ENCODE data around the gene IDH3B.

Gene IDH3B

GRCh38 chr20:2657241-2657640 is 6.8 kb downstream of the IDH3B start:
- no peak overlapping the region for H3K9ac ChIP-seq (ENCODE audit: insufficient read length)
- TF ChIP-seq POLR2AphosphoS5 (IDR thresholded peaks at IDR 0.05; ENCODE audit: borderline replicate concordance, low read depth, low read length) (no peak), EZH2 (IDR thresholded peaks at IDR 0.05) (no peak), FOXP2 (optimal IDR thresholded peaks at IDR 0.05; ENCODE audit: control extremely low read depth, extremely low read length, insufficient read depth) (no peak)
- no peak for DNase-seq (ENCODE audit: low read depth, low spot score)
- no peak overlapping the region for H3K4me3 ChIP-seq
- H3K27ac ChIP-seq = peak overlapping the region; percentile 51
- H3K9me3 ChIP-seq (ENCODE audit: low read depth, low read length) = no peaks in the 10 kb centered on the region
- H3K36me3 ChIP-seq (ENCODE audit: insufficient read depth, low read length) = peaks cover 79% of the 10 kb centered on the region

- Histone ChIP-seq H3K9me3 (ENCODE audit: low read depth, low read length) (no peaks in the 10 kb centered on the region), H3K36me3 (ENCODE audit: insufficient read depth, low read length) (peaks cover 75% of the 10 kb centered on the region), H3K9ac (ENCODE audit: insufficient read length) (no peak overlapping the region), H3K27ac (peak overlapping the region; percentile 51; the same call in 1 of the 2 replicates), H3K4me3 (no peak overlapping the region)
- no peak for DNase-seq (ENCODE audit: low read depth, low spot score)
- TF ChIP-seq EZH2 (IDR thresholded peaks at IDR 0.05) (no peak), POLR2AphosphoS5 (IDR thresholded peaks at IDR 0.05; ENCODE audit: borderline replicate concordance, low read depth, low read length) (peak; percentile 31; the same call in 1 of the 2 replicates), FOXP2 (optimal IDR thresholded peaks at IDR 0.05; ENCODE audit: control extremely low read depth, extremely low read length, insufficient read depth) (no peak)
These were observed 7.4 kb downstream of the IDH3B start for GRCh38 chr20:2656471-2657117.

GRCh38 chr20:2655331-2656116 is 8.5 kb downstream of the IDH3B start:
- TF ChIP-seq POLR2AphosphoS5 (IDR thresholded peaks at IDR 0.05; ENCODE audit: borderline replicate concordance, low read depth, low read length) = no peak
- no peak for TF ChIP-seq FOXP2 (optimal IDR thresholded peaks at IDR 0.05; ENCODE audit: control extremely low read depth, extremely low read length, insufficient read depth)
- no peak for TF ChIP-seq EZH2 (IDR thresholded peaks at IDR 0.05)
- peak overlapping the region; percentile 96 for H3K9ac ChIP-seq (ENCODE audit: insufficient read length)
- H3K4me3 ChIP-seq = peak overlapping the region; percentile 91; the same call in 1 of the 2 replicates
- DNase-seq (ENCODE audit: low read depth, low spot score) = no peak
- peaks cover 71% of the 10 kb centered on the region for H3K36me3 ChIP-seq (ENCODE audit: insufficient read depth, low read length)
- no peaks in the 10 kb centered on the region for H3K9me3 ChIP-seq (ENCODE audit: low read depth, low read length)
- peak overlapping the region; percentile 85 for H3K27ac ChIP-seq

GRCh38 chr20:2654831-2655230 is 9.2 kb downstream of the IDH3B start:
- Histone ChIP-seq H3K4me3 (peak overlapping the region; percentile 91), H3K36me3 (ENCODE audit: insufficient read depth, low read length) (peaks cover 65% of the 10 kb centered on the region), H3K9me3 (ENCODE audit: low read depth, low read length) (no peaks in the 10 kb centered on the region), H3K9ac (ENCODE audit: insufficient read length) (peak overlapping the region; percentile 96), H3K27ac (peak overlapping the region; percentile 85)
- no peak for TF ChIP-seq EZH2 (IDR thresholded peaks at IDR 0.05)
- no peak for TF ChIP-seq FOXP2 (optimal IDR thresholded peaks at IDR 0.05; ENCODE audit: control extremely low read depth, extremely low read length, insufficient read depth)
- no peak for TF ChIP-seq POLR2AphosphoS5 (IDR thresholded peaks at IDR 0.05; ENCODE audit: borderline replicate concordance, low read depth, low read length)
- no peak for DNase-seq (ENCODE audit: low read depth, low spot score)

GRCh38 chr20:2654384-2654822 is 9.6 kb downstream of the IDH3B start:
- H3K36me3 ChIP-seq (ENCODE audit: insufficient read depth, low read length) = peaks cover 65% of the 10 kb centered on the region
- peak overlapping the region; percentile 85 for H3K27ac ChIP-seq
- H3K9me3 ChIP-seq (ENCODE audit: low read depth, low read length) = no peaks in the 10 kb centered on the region
- TF ChIP-seq POLR2AphosphoS5 (IDR thresholded peaks at IDR 0.05; ENCODE audit: borderline replicate concordance, low read depth, low read length) (no peak), FOXP2 (optimal IDR thresholded peaks at IDR 0.05; ENCODE audit: control extremely low read depth, extremely low read length, insufficient read depth) (no peak), EZH2 (IDR thresholded peaks at IDR 0.05) (no peak)
- H3K4me3 ChIP-seq = peak overlapping the region; percentile 91
- DNase-seq (ENCODE audit: low read depth, low spot score) = no peak
- H3K9ac ChIP-seq (ENCODE audit: insufficient read length) = peak overlapping the region; percentile 96

- Histone ChIP-seq H3K9me3 (ENCODE audit: low read depth, low read length) (no peaks in the 10 kb centered on the region), H3K27ac (peak overlapping the region; percentile 85), H3K36me3 (ENCODE audit: insufficient read depth, low read length) (peaks cover 59% of the 10 kb centered on the region), H3K9ac (ENCODE audit: insufficient read length) (peak overlapping the region; percentile 96), H3K4me3 (peak overlapping the region; percentile 91)
- TF ChIP-seq FOXP2 (optimal IDR thresholded peaks at IDR 0.05; ENCODE audit: control extremely low read depth, extremely low read length, insufficient read depth) (no peak), POLR2AphosphoS5 (IDR thresholded peaks at IDR 0.05; ENCODE audit: borderline replicate concordance, low read depth, low read length) (no peak), EZH2 (IDR thresholded peaks at IDR 0.05) (no peak)
- DNase-seq (ENCODE audit: low read depth, low spot score) = no peak
These were observed 10.2 kb downstream of the IDH3B start for GRCh38 chr20:2653556-2654383.

- peaks cover 51% of the 10 kb centered on the region for H3K36me3 ChIP-seq (ENCODE audit: insufficient read depth, low read length)
- H3K9ac ChIP-seq (ENCODE audit: insufficient read length) = peak overlapping the region; percentile 96
- TF ChIP-seq FOXP2 (optimal IDR thresholded peaks at IDR 0.05; ENCODE audit: control extremely low read depth, extremely low read length, insufficient read depth) = no peak
- TF ChIP-seq POLR2AphosphoS5 (IDR thresholded peaks at IDR 0.05; ENCODE audit: borderline replicate concordance, low read depth, low read length) = no peak; the same call in none of the 2 replicates
- no peaks in the 10 kb centered on the region for H3K9me3 ChIP-seq (ENCODE audit: low read depth, low read length)
- no peak for DNase-seq (ENCODE audit: low read depth, low spot score)
- H3K4me3 ChIP-seq = peak overlapping the region; percentile 91
- peak overlapping the region; percentile 85 for H3K27ac ChIP-seq
These were observed 11.1 kb downstream of the IDH3B start for GRCh38 chr20:2652724-2653555.
